Transverse colon (tissue), 4 donors: ENCODE data around the gene GABBR2. TPM values are rescaled to one million over a fixed set of nuclear protein-coding genes. Genes with fewer than 3 reads are reported as not detected.

Source experiments
- DNase-seq: peaks from one replicate; pipeline ENCODE4 v3.0.0-alpha.2; 2019
- H3K27ac ChIP-seq, 4 donors: fragments of 200-600 bp; sonication (generic); 2 replicates each; pipeline ENCODE4 v1.5.1; 2016 to 2018; ENCODE audit warnings: inconsistent platforms in 4 of 4
- H3K27me3 ChIP-seq: fragments of 200-600 bp; sonication (generic); 2 replicates; pipeline ENCODE4 v1.5.1; 2017; ENCODE audit warnings: inconsistent platforms
- H3K36me3 ChIP-seq, 4 donors: fragments of 200-600 bp; sonication (generic); 2 replicates each; pipeline ENCODE4 v1.5.1; 2017 to 2019; ENCODE audit warnings: inconsistent platforms in 4 of 4
- H3K4me1 ChIP-seq, 4 donors: fragments of 200-600 bp; sonication (generic); 2 replicates each; pipeline ENCODE4 v1.5.1; 2017 to 2020; ENCODE audit warnings: inconsistent platforms in 4 of 4
- H3K4me3 ChIP-seq, 4 donors: fragments of 200-600 bp; sonication (generic); 1 replicate in 1 of 4; 2 replicates in 3 of 4; pipeline versions ENCODE4 v1.5.1 to v1.6.1; 2017 to 2019; ENCODE audit warnings: inconsistent platforms in 4 of 4
- H3K9me3 ChIP-seq, 2 donors: fragments of 200-600 bp; sonication (generic); 2 replicates each; pipeline ENCODE4 v1.5.1; 2017 to 2019; ENCODE audit warnings: inconsistent platforms in 2 of 2
- EP300 ChIP-seq: sonication (generic); formaldehyde crosslinking; IDR thresholded peaks from one replicate; pipeline ENCODE4 v1.6.1; 2017; ENCODE audit warnings: antibody characterized with exemption, low read depth
- POLR2A ChIP-seq: fragments of 450-650 bp; IDR thresholded peaks from one replicate; pipeline ENCODE4 v1.6.1; 2016; ENCODE audit warnings: antibody characterized with exemption, mild to moderate bottlenecking, moderate library complexity
- POLR2AphosphoS5 ChIP-seq, 3 donors: sonication (generic); formaldehyde crosslinking; IDR thresholded peaks; one replicate each; pipeline ENCODE4 v1.6.1; 2016; ENCODE audit warnings: antibody characterized with exemption in 3 of 3
- WGBS, 2 donors: methylation state at CpG; one replicate each; pipeline ENCODE4 v1.1.5; 2018; ENCODE audit warnings: low coverage in 1 of 2; 5-methylcytosine and 5-hydroxymethylcytosine counted together
- in situ Hi-C, 4 donors: fragments of 200-750 bp; cut with MboI; loops; one replicate each; pipeline versions ENCODE4 v1.15.0 to v1.15.1; 2017; ENCODE audit warnings: low sequenced_read_pairs in 3 of 4, low pct_ligation_motif_present in 1 of 4, low pct_unique_long_range_greater_than_20kb in 1 of 4
- intact Hi-C: fragments of 100-400 bp; cut with DNase I; formaldehyde crosslinking; loops from one replicate; pipeline ENCODE4 v1.15.1; 2023; ENCODE audit warnings: low total_unique reads
- total RNA-seq, 4 donors: library from RNA; depleted of rRNA; stranded (reverse); fragments of >200 nt; gene quantifications; one replicate each; pipeline ENCODE4 v1.1.0, GENCODE V29; 2016
- TF ChIP-seq, protein P1 (sequence below), 5 experiments: fragments of 200-600 bp in 3 of 5; fragments of 450-650 bp in 2 of 5; sonication (generic) in 3 of 5; IDR thresholded peaks; 1 replicate in 2 of 5; 2 replicates in 3 of 5; pipeline ENCODE4 v1.5.1; 2016 to 2017; ENCODE audit warnings: antibody characterized with exemption in 5 of 5, inconsistent platforms in 3 of 5, mild to moderate bottlenecking in 2 of 5, moderate library complexity in 1 of 5

Gene GABBR2
- total RNA-seq, 4 donors from 2014 or later: not detected

DNA sequence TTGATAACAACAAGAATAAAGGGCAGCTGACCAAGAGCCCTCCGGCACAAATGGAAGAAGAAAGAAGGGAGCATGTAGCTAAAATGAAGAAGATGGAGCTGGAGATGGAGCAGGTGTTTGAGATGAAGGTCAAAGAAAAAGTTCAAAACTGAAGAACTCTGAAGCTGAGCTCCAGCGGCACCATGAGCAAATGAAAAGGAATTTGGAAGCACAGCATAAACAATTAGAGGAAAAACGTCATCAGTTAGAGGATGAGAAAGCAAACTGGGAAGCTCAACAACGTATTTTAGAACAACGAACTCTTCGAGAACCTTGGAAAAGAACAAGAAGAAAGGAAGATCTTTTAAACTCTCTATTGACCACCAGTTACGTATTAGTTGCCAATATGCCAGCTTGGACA, 100.9 kb downstream of the GABBR2 start:
- intact Hi-C loops: no loop called here
- Histone ChIP-seq H3K36me3 (no peaks in the 10 kb centered on the region), H3K27ac (no peak overlapping the region), H3K4me3 (no peak overlapping the region), H3K27me3 (no peaks in the 10 kb centered on the region), H3K4me1 (no peaks in the 10 kb centered on the region), H3K9me3 (no peaks in the 10 kb centered on the region)
- in situ Hi-C loops: no loop called here
- DNase-seq: no peak
- no peak for TF ChIP-seq POLR2A
- no peak for TF ChIP-seq EP300
- no peak for TF ChIP-seq POLR2AphosphoS5 (IDR thresholded peaks at IDR 0.05)
- TF ChIP-seq, protein P1, sequence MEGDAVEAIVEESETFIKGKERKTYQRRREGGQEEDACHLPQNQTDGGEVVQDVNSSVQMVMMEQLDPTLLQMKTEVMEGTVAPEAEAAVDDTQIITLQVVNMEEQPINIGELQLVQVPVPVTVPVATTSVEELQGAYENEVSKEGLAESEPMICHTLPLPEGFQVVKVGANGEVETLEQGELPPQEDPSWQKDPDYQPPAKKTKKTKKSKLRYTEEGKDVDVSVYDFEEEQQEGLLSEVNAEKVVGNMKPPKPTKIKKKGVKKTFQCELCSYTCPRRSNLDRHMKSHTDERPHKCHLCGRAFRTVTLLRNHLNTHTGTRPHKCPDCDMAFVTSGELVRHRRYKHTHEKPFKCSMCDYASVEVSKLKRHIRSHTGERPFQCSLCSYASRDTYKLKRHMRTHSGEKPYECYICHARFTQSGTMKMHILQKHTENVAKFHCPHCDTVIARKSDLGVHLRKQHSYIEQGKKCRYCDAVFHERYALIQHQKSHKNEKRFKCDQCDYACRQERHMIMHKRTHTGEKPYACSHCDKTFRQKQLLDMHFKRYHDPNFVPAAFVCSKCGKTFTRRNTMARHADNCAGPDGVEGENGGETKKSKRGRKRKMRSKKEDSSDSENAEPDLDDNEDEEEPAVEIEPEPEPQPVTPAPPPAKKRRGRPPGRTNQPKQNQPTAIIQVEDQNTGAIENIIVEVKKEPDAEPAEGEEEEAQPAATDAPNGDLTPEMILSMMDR (IDR thresholded peaks at IDR 0.05): no peak
- WGBS, 2 donors: 64 to 73% methylated on average over 7 of the region's 7 CpGs

DNA sequence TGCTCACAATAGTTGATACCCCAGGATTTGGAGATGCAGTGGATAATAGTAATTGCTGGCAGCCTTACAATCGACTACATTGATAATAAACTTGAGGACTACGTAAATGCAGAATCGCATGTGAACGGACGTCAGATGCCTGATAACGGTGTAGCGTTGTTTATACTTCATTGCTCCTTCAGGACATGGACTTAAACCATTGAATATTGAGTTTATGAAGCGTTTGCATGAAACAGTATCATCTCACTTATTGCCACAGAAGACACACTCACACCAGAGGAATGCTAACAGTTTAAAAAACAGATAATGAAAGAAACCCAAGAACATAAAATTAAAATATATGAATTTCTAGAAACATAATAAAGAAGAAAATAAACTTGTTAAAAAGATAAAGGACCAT, 101.6 kb downstream of the GABBR2 start:
- no peaks in the 10 kb centered on the region for H3K4me1 ChIP-seq
- no peaks in the 10 kb centered on the region for H3K27me3 ChIP-seq
- in situ Hi-C loops: no loop called here
- no peaks in the 10 kb centered on the region for H3K36me3 ChIP-seq
- no peak for DNase-seq
- intact Hi-C loops: no loop called here
- no peak overlapping the region for H3K27ac ChIP-seq
- 85 to 92% methylated on average over 8 of the region's 8 CpGs for WGBS, 2 donors
- TF ChIP-seq, protein P1 (IDR thresholded peaks at IDR 0.05): no peak
- TF ChIP-seq POLR2A (no peak), EP300 (no peak), POLR2AphosphoS5 (IDR thresholded peaks at IDR 0.05) (no peak)
- H3K9me3 ChIP-seq: no peaks in the 10 kb centered on the region
- H3K4me3 ChIP-seq: no peak overlapping the region

DNA sequence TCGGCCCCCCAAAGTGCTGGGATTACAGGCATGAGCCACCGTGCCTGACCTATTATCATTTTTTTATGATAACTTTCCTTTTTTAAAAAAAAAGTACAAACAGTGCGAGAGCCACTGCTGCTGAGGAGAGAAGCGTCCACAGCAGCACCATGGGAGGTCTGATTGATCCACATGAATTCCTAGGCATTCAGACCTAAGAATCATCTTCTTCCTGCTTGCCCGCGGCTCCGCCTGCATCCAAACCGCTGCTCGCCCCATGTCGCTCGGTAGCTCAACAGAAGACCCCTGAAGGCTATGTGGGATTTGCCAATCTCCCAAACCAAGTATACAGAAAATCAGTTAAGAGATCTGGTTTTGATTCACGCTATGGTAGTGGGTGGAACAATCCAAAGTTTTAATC, 102.0 kb downstream of the GABBR2 start:
- no peaks in the 10 kb centered on the region for H3K9me3 ChIP-seq
- in situ Hi-C loops: no loop called here
- 82 to 91% methylated on average over 2 to 12 of the region's 12 CpGs for WGBS, 2 donors
- intact Hi-C loops: no loop called here
- no peak for DNase-seq
- H3K27ac ChIP-seq: no peak overlapping the region
- TF ChIP-seq POLR2A (no peak), EP300 (no peak)
- no peaks in the 10 kb centered on the region for H3K4me1 ChIP-seq
- no peaks in the 10 kb centered on the region for H3K36me3 ChIP-seq
- no peak overlapping the region for H3K4me3 ChIP-seq
- H3K27me3 ChIP-seq: no peaks in the 10 kb centered on the region

DNA sequence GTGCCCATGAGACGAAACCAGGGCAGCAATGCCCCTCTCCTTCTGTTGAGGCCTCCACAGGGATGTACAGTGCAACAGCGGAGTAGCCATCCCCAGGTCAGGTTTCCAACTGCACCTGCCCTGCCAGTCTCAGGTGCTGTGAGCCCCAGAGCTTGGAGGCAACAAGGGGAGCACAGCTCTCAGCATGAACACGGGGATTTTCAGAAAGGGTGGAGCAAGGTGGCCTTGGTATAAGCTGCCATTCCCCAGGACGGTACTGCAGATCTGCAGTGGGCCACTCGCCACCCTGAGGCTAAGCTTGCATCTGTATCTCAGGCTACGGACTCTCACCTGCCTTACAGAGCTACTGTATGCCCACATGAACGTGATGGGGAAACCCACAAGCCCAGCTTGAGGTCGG, 103.6 kb downstream of the GABBR2 start:
- intact Hi-C loops: no loop called here
- H3K4me3 ChIP-seq: no peak overlapping the region
- no peak overlapping the region for H3K27ac ChIP-seq
- H3K36me3 ChIP-seq: no peaks in the 10 kb centered on the region
- H3K9me3 ChIP-seq: no peaks in the 10 kb centered on the region
- TF ChIP-seq POLR2AphosphoS5 (IDR thresholded peaks at IDR 0.05) (no peak), EP300 (no peak), POLR2A (no peak)
- TF ChIP-seq, protein P1 (IDR thresholded peaks at IDR 0.05): no peak
- no peaks in the 10 kb centered on the region for H3K27me3 ChIP-seq
- in situ Hi-C loops: no loop called here
- 73% methylated on average over 8 of the region's 8 CpGs; no CpG with 5 or more reads in 1 of the 2 donors for WGBS, 2 donors
- H3K4me1 ChIP-seq: no peaks in the 10 kb centered on the region
- DNase-seq: no peak

DNA sequence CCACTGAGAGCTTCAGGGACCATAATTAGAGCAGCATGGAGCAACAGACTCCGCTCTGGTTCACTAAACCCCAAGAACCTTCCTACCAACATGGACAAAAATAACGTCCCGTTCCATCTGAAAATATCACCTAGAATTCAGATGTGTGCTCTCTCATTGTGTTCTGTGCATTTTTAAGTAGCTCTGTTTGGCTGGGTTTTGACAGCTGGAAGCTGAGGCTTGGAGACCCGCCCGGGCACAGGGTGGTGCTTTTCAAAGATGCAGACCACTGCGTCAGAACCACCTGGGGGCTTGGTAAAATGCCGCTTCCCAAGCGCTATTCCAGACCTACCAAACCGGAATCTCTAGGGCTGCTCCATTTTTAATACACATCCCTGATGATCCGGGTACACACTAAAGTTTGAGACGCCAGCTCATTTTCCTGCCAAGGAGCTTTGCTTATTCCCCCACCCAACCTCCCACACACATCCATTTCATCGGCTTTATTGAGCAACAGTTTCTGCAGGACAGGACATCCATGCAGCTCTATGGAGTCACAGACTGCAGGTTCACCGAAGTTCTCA, 104.8 kb downstream of the GABBR2 start:
- Histone ChIP-seq H3K4me1 (no peaks in the 10 kb centered on the region), H3K27ac (no peak overlapping the region), H3K4me3 (no peak overlapping the region), H3K36me3 (no peaks in the 10 kb centered on the region), H3K9me3 (no peaks in the 10 kb centered on the region), H3K27me3 (no peaks in the 10 kb centered on the region)
- intact Hi-C loops (no loop called here), in situ Hi-C loops (no loop called here)
- no peak for DNase-seq
- TF ChIP-seq POLR2A (no peak), EP300 (no peak), POLR2AphosphoS5 (IDR thresholded peaks at IDR 0.05) (no peak)
- TF ChIP-seq, protein P1 (IDR thresholded peaks at IDR 0.05): no peak
- 78 to 88% methylated on average over 1 to 13 of the region's 13 CpGs for WGBS, 2 donors
